GM19099 (cell line): ENCODE data around the gene DDR1.

Experiments
- POLR2A ChIP-seq: IDR thresholded peaks from 3 replicates; pipeline ENCODE4 v1.6.1; 2011; ENCODE audit warnings: low read depth; ENCODE audit not compliant: insufficient read length; ENCODE audit errors: extremely low read depth

Gene DDR1

DNA sequence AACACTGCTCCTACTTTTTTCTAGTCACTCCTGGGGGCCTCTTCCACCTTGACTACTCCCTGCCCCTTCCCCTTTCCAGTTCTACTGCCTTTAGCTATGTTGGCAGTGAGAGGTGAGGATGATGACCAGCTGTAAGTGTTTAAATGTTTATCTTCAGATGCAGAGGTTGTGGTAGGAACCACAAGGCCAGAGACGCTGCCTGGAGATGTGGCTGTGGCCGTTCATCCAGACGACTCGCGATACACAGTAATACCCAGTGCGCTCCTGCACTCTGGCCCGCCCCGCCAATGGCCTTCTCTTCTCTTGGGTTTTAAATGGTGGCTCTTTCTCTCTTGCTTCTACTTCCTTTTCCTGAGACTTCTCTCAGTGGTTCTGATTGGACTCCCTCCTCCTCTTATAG is 34.4 kb downstream of the DDR1 start:
- no peak for TF ChIP-seq POLR2A

DNA sequence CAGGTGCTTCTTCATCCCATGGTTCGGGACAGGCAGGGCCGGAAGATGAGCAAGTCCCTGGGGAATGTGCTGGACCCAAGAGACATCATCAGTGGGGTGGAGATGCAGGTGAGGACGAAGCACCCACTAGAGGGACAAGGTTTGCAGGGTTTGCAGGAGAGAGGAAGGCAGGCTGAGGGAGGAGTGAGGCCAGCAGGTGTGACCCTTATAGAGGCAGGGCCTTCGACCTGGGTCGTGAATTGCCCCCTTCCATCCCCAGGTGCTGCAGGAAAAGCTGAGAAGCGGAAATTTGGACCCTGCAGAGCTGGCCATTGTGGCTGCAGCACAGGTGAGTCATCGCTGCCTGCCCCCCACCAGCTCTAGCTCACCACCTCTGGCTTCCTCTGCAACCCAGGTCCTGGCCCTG is 38.1 kb downstream of the DDR1 start:
- TF ChIP-seq POLR2A, result no peak

DNA sequence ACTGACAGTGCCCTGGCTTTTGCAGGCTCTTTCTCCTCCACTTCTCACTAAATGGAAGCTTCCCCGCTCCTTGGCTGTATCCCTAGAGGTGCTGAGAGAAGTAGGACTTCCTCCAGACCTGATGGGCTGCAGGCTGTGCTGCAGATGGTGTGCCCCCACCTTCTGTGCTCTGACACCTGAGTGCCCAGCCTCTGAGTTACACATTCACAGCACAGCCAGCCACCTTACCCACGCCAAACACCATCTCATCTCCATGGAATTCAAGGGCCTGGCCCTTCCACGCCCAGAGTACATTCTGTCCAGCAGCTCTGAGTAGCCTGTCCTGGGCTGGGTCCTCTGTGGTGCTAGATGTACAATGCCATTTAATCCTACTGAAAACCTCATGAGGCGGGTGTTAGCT is 42.3 kb downstream of the DDR1 start:
- no peak for TF ChIP-seq POLR2A

DNA sequence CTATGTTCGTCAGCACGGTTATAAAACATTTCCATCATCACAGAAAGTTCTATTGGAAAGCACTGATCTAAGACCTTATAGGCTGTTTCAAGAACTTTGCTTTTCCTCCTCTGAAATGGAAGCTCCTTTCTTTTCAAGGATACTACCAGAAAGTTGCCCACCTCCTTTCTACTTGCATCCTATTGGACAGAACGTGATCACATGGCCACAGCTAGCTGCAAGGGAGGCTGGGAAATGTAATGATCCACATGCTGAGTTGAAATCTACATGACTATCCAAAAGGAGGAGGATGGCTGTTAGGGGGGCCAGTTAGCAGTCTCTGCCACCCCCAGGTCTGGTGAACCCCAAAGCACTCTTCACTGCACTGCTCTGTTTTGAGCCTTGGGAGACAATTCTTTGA is 44.4 kb downstream of the DDR1 start:
- no peak for TF ChIP-seq POLR2A

DNA sequence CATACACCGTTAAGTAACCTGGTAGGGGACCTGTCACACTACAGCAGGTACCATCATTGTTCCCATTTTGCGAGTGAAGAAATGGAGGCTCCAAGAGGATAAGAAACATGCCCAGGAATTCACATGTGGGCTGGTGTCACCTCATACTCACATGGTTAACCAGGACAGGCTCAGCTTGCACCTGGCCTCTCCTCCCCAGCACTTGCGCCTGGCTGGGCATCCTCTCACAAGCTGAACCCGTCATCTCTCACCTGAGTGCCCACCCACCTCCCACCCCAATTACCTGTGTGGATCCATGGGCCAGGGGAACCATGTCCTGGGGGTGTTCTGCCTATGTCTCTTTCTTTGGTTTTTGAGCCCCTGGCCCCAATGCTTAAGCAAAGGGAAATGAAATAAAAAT is 46.2 kb downstream of the DDR1 start:
- TF ChIP-seq POLR2A, result no peak

DNA sequence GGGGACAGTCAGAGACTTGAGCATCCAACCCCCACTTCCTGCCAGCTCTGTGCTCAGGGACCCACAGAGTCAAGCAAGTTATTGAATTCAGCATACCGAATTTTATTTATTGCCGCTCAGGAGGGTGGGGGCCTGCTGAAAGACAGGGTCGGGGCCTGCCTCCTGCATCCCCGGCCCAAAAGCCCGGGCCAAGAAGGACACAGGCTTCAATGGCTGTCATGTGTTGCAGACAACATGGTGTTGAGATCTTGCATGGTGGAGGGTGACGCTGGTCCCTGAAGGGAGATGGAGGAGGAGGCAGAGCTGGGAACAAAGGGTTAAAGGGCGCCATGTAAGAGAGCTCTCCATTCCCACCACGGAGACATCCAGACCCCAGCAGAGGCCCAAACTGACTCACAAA is 47.0 kb downstream of the DDR1 start:
- no peak for TF ChIP-seq POLR2A

DNA sequence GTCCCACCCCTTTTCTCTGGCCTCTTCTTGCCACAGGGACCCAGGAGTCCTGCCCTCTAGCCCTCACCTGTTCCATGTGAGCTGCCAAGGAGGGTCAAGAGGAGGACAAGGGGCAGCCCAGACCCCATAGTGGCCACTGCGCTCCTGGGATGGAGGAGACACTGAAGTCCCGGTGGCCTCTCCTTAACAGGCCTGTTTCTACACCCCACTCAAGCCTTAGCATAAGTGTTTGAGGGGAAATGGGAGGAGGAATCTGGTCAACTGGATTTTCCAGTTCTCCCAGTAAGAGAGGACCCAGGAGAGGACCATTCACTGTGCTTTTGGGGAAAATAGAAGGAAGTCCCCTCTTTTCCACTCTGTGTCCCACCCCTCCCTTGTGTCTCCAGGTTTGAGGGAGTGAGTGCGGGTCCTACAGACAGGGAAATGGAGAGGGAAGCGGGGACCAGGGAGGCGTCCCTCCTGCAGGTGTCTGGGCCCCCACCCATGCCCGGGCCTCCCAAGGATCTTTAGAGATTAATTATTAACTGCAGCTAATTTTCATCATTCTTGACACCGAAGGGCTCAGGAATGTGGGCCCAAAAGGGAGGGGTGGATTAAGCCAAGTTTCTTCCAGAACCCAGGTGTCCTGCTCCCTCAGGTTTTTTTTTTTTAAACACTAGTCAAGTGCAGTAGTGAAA is 47.8 kb downstream of the DDR1 start, which contains the start of gene SFTA2:
SFTA2 (minus strand) TSS at position 202 of the 677 bp plus-strand sequence; CDS start at position 128, 74 bp downstream.
- no peak for TF ChIP-seq POLR2A

DNA sequence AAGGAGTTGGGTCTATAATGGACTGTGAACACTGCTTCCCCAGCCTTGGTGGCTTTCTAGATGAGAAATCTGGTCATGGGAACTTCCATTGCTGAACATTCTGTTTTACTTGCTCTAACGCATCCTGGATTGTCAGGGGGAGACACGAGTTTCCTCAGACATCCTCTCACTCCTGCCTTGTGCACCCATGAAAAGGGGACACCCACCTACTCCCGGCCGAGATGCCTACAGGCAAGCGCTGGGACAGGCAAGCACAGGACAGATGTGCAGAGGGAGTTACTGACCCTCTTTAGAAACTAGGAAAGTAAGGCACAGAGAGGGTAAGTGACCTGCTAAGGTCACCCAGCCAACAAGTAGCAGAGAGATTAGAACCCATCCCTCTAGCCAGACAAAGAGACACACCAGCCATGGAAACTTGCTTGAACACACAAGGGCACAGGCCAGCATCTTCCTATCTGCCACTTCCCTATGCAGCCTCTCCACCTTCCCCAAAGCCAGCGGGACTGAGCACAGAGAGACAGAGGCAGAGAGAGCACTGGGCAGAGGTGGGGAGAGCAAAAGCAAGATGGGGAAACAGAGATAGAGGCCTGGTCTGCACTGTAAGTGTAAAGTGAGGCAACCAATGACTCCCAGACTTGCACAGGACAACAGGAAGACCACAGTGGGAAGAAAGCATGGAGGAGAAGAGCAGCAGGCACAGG is 48.5 kb downstream of the DDR1 start:
- no peak for TF ChIP-seq POLR2A

DNA sequence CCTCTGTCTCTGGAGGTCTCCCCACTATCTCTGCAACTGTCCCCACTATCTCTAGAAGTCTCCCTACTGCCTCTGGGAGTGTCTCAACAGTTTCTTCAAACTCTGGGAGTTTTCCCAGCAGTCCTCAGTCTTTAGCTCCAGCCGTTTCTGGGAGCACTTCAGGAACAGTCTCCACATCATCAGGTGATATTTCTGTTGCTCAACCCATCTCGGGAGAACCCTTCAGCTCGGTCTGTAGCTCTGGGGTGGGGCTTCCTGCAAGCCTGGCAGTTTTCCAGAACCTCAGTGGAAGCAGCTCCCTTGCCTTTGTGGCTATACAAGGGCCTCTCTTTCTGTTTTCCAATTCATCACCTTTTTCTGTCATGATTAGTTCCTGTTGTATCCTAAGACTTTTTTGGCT is 50.7 kb downstream of the DDR1 start:
- no peak for TF ChIP-seq POLR2A

DNA sequence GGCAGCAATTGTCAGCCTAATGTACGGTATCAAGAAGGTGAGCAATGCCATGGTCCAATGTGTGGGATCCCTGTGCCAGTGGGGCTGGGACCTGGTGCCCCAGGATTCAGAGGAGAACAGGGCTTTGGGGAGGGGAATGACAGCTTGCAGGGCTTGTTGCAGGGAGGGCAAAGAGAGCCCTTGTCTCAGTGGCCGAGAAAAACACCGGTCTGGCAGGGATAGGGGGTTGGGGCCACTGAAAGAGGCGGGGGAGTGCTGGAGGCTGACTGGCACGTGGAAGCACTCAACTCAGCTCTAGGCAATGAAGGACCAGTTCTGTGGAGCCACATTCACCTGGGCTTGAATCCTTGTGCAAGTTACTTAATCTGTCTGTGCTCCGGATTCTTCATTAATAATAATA is 52.9 kb downstream of the DDR1 start:
- no peak for TF ChIP-seq POLR2A

DNA sequence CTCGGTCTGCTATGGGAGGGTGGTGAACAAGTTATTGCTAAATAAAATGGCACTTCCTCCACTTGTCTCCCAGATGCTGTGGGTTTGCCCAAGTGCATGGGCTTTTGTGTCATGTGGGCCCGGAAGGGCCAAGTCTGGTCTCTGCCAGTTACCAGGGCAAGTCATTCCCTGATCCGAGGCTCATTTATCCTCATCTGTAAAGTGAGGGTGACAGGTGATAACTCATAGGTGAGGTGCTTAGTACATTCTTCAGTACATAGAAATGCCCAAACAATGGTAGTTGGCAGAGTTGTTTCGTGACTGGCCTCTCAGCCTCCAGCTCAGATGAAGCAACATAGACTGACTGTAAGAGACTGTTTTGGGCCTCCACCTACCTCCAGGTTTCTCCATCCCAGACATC is 54.4 kb downstream of the DDR1 start:
- TF ChIP-seq POLR2A, result no peak

DNA sequence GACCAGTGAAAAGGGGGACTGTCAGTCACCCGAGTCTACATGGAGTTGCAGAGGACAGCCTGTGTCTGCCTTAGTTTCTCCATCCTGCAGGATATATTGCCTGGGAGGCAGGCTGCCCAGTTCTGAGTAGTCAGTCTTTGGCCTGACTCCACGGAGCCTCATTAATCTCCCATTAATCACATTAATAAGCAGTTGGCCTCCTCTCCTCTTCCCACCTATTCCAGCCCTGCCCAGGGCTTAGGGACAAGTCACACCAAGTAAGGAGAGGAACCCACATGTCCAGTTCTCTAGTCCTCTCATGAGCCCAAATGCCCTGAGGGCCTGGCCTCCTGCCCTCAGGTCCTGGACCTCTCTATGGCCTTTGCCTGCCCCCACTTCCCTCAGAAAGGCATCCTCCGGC is 55.2 kb downstream of the DDR1 start:
- TF ChIP-seq POLR2A, result no peak

DNA sequence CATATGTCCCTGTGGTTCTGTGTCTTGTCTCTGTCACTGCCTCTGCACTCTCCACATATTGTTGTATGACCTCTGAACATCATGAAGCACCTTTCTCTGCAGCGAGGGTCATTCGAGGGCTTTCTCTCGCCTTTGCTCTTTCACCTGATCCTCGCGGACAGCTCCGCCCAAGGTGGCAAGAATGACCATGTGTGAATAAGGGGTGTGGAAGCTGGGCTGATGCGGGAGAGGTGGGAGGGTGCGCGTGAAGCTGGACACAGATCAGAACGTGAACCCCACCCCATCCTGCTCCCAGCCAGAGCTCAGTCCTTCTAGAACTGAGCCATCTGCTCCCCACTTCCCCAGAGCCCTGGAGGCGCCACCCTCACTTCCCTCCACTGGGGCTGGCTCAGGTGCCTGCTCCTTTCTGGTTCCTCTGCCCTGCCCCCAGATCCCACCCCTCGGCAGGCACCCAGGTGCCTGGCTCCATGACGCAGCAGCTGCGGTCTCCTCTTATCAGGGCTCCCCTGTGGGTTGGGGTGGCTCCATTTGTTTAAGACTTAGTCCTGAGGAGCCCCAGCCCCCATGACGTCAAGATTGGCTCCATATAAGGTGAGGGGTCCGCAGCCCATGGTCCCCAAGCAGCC is 56.2 kb downstream of the DDR1 start, which contains the start of gene MUCL3:
MUCL3 (plus strand) TSS at position 613 of the 626 bp plus-strand sequence. CDS start 27 bp downstream, outside the sequence.
- TF ChIP-seq POLR2A, result no peak

DNA sequence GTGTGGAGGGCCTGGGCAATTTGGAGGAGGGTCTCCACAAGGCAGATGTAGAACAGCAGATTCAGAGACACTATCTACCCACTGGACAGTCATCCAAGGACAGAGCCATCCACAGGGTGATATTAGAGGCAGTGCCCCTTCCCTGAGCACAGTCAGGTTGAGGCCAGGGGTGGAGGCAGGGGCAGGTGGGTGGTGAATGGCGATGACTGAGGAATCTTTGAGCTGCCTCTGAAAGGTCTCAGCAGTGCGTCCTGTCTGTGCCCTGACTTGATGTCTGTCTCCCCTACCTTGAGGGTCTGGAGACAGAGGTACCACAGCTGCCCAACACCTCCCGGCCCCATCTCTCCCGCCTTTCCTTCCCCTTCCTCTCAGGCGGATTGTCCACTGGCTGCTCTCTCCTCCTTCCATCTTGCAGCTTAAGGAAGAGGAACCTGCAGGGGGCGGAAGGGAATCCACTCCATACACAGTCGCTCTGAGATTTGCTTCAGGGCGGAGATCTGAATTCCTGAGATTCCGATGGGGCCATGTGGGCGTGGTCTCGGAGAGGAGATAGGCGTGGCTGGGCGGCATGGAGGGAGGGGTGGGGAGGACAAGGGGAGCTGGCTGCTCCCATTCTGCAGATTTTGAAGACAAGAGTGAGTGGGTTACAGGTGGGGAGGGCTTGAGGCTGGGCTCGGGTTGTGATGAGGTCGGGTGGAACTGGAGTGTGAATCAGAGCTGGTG is 58.2 kb downstream of the DDR1 start:
- TF ChIP-seq POLR2A, result no peak

DNA sequence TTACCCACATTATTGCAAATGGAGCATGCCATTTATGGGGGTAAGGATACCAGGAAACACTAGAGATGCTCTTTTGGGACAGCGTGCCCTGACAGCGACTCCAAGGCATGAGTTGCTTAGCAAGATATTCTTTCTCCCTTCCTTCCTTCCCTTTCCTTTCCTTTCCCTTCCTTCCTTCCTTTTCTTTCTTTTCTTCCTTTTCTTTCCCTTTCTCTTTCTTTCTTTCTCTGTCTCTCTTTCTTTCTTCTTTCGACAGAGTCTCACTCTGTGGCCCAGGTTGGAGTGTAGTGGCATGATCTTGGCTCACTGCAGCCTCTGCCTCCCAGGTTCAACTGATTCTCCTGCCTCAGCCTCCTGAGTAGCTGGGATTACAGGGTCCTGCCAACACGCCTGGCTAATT is 59.7 kb downstream of the DDR1 start:
- TF ChIP-seq POLR2A, result no peak
